NT2/D1 (cell line): ENCODE measurements around the gene KCNIP1.

Experiments
- YY1 ChIP-seq: IDR thresholded peaks from 2 replicates; pipeline ENCODE4 v1.6.1; 2011; ENCODE audit not compliant: insufficient read length, insufficient read depth
- ZNF274 ChIP-seq: IDR thresholded peaks from 2 replicates; pipeline ENCODE4 v1.6.1; 2011; ENCODE audit warnings: mild to moderate bottlenecking, low read depth, low read length

DNA sequence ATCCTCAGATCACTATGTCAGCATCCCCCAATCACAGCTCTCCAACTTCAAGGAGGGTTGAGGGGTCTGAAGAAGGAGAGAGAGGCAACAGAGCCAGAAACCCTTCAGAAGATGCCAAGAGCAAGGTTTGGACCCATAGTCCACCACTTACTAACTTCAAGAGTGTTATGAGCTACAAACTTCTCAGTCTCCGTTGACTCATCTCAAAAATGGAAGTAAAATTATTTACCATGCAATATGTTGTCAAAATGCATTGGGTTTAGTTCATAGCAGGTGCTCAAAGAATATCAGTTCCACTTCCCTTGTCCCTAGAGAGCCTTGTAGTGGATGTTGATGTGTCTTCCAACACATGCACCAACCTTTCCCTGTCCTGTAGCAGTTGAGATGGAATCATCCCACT, 116.0 kb downstream of the KCNIP1 start:
- no peak for TF ChIP-seq YY1
- TF ChIP-seq ZNF274: no peak
